Adrenal gland (tissue), 12 donors: ENCODE results near the gene GRIK5. TPM values are rescaled to one million over a fixed set of nuclear protein-coding genes. Genes with fewer than 3 reads are reported as not detected.

Experiments
- DNase-seq, 7 donors: peaks; one replicate each; pipeline ENCODE4 v3.0.0-alpha.2; 2019 to 2020
- H3K27ac ChIP-seq, 5 donors: fragments of 200-600 bp; sonication (generic) in 4 of 5; 1 replicate in 3 of 5; 2 replicates in 2 of 5; pipeline versions ENCODE4 v1.5.1 to v1.8.0; 2016 to 2020; ENCODE audit warnings: mild to moderate bottlenecking in 1 of 5
- H3K27me3 ChIP-seq: fragments of 200-600 bp; 2 replicates; pipeline ENCODE4 v1.8.0; 2021
- H3K36me3 ChIP-seq, 2 donors: fragments of 200-600 bp; replicated peaks in 1 of 2; 1 replicate in 1 of 2; 2 replicates in 1 of 2; pipeline versions ENCODE4 v1.5.1 to v1.8.0; 2018 to 2022
- H3K4me1 ChIP-seq, 2 donors: fragments of 200-600 bp; replicated peaks in 1 of 2; 1 replicate in 1 of 2; 2 replicates in 1 of 2; pipeline versions ENCODE4 v1.5.1 to v1.8.0; 2018 to 2021
- H3K4me3 ChIP-seq, 4 donors: fragments of 200-600 bp; sonication (generic) in 3 of 4; one replicate each; pipeline ENCODE4 v1.5.1; 2016 to 2018
- H3K9me3 ChIP-seq, 3 donors: fragments of 200-600 bp; sonication (generic) in 1 of 3; replicated peaks in 1 of 3; 1 replicate in 2 of 3; 2 replicates in 1 of 3; pipeline versions ENCODE4 v1.5.1 to v1.8.0; 2016 to 2021
- CTCF ChIP-seq, 6 experiments: fragments of 450-650 bp in 4 of 6; fragments of 200-600 bp in 2 of 6; sonication (generic) in 1 of 6; IDR thresholded peaks; 1 replicate in 5 of 6; 2 replicates in 1 of 6; pipeline versions ENCODE4 v1.5.1 to v1.8.0; 2016 to 2021; ENCODE audit warnings: antibody characterized with exemption in 6 of 6, mild to moderate bottlenecking in 2 of 6, moderate library complexity in 1 of 6
- POLR2A ChIP-seq, 2 donors: fragments of 450-650 bp; IDR thresholded peaks; one replicate each; pipeline ENCODE4 v1.6.1; 2017; ENCODE audit warnings: antibody characterized with exemption in 2 of 2, mild to moderate bottlenecking in 2 of 2, moderate library complexity in 1 of 2
- WGBS, 4 donors: extraction: QIAGEN DNeasy Blood & Tissue Kit in 2 of 4; methylation state at CpG; one replicate each; pipeline versions ENCODE4 v1.1.5 to v1.1.7; 2013 to 2017; 5-methylcytosine and 5-hydroxymethylcytosine counted together
- intact Hi-C, 2 donors: fragments of 100-400 bp; cut with DNase I; formaldehyde crosslinking; loops; one replicate each; pipeline versions ENCODE4 v1.14.1 to v1.15.0; 2022 to 2023
- polyA plus RNA-seq, 3 donors: library from polyadenylated mRNA; stranded (reverse); fragments of 200-250 nt in 2 of 3; fragments of 350-450 nt in 1 of 3; fragmentation: Illumina TruSeq in 1 of 3; extraction: RNeasy Lipid Tissue Mini Kit (QIAGEN cat#74804) in 1 of 3; gene quantifications; one replicate each; pipeline ENCODE4 v1.2.3, GENCODE V29; 2013 to 2014
- total RNA-seq, 9 donors: library from RNA; depleted of rRNA in 4 of 9; stranded (reverse); fragments of >200 nt in 4 of 9; fragments of 120-200 nt in 1 of 9; fragmentation: NEBNext Ultra II Directional in 1 of 9; extraction: Animal tissue kit (Norgen Biotek cat#: 25700) in 1 of 9; gene quantifications; one replicate each; pipeline versions ENCODE4 v1.1.0 to v1.2.4, GENCODE V29; 2013 to 2023
- donor health status: healthy with polysubstance abuse.
- donor health status: Bipolar disorder and iron deficiency.
- donor health status: DM: yes; HTN: yes; CAD: no.
- donor health status: DM: no; HTN: no; CAD: no.
- donor health status: DM: no; HTN: no; CAD: no.
- donor health status: DM: yes; HTN: yes; CAD: no.

The GRIK5 gene
- total and polyA plus RNA-seq, 12 donors, result 0.24 to 11.9 (median 2.3) TPM; not detected in 1

- no peaks in the 10 kb centered on the region for H3K36me3 ChIP-seq
- no peaks in the 10 kb centered on the region for H3K9me3 ChIP-seq
- TF ChIP-seq POLR2A (IDR thresholded peaks at IDR 0.05) (no peak), CTCF (IDR thresholded peaks at IDR 0.05) (no peak)
- intact Hi-C loops, result no loop called here
- H3K4me3 ChIP-seq, result no peak overlapping the region
- DNase-seq, result peak in 1 of 7 donors; percentile 73
- H3K27ac ChIP-seq, result peak overlapping the region in 1 of 5 donors; percentile 63
- 33 to 38% (median 35%) methylated on average over 11 to 12 of the region's 12 CpGs for WGBS, 4 donors
- peaks cover 70% of the 10 kb centered on the region for H3K27me3 ChIP-seq
- peaks cover 0 to 7% of the 10 kb centered on the region in 2 donors for H3K4me1 ChIP-seq
Observed at GRCh38 chr19:41995959-41996797, 73.8 kb downstream of the GRIK5 start.

GRCh38 chr19:41994994-41995958 is 74.7 kb downstream of the GRIK5 start:
- peaks cover 66% of the 10 kb centered on the region for H3K27me3 ChIP-seq
- DNase-seq, result no peak
- WGBS, 4 donors, result 82 to 84% (median 83%) methylated on average over 18 to 19 of the region's 19 CpGs
- H3K4me3 ChIP-seq, result no peak overlapping the region
- H3K27ac ChIP-seq, result no peak overlapping the region
- TF ChIP-seq POLR2A (IDR thresholded peaks at IDR 0.05) (no peak), CTCF (IDR thresholded peaks at IDR 0.05) (no peak)
- intact Hi-C loops, result no loop called here
- H3K4me1 ChIP-seq, result peaks cover 0 to 7% of the 10 kb centered on the region in 2 donors
- H3K9me3 ChIP-seq, result no peaks in the 10 kb centered on the region
- no peaks in the 10 kb centered on the region for H3K36me3 ChIP-seq

GRCh38 chr19:41994521-41994971 is 75.5 kb downstream of the GRIK5 start:
- Histone ChIP-seq H3K36me3 (no peaks in the 10 kb centered on the region), H3K9me3 (no peaks in the 10 kb centered on the region), H3K27ac (no peak overlapping the region), H3K4me3 (peak overlapping the region in 2 of 4 donors; percentile 16 to 50), H3K4me1 (peaks cover 0 to 7% of the 10 kb centered on the region in 2 donors), H3K27me3 (peaks cover 59% of the 10 kb centered on the region)
- 11 to 27% (median 19%) methylated on average over 9 to 13 of the region's 13 CpGs for WGBS, 4 donors
- DNase-seq, result no peak
- TF ChIP-seq CTCF (IDR thresholded peaks at IDR 0.05) (no peak), POLR2A (IDR thresholded peaks at IDR 0.05) (no peak)
- intact Hi-C loops, result no loop called here
